Activated CD8-positive, alpha-beta T cell treated with anti-CD3 and anti-CD28 coated beads for 36 hours (primary cell): ENCODE results near the gene AGPAT3. TPM values are rescaled to one million over a fixed set of nuclear protein-coding genes. Genes with fewer than 3 reads are reported as not detected.

Experiments
- ATAC-seq: fragments of 200-7000 bp; cut with Tn5 transposase; one replicate; pipeline ENCODE4 v1.10.0; 2021; ENCODE audit warnings: mild to moderate bottlenecking, moderate library complexity
- CTCF ChIA-PET: fragments of 350-600 bp; sonication (Branson Sonifier 250); formaldehyde crosslinking; loops from one replicate; lab custom pipeline; 2021; ENCODE audit warnings: antibody characterized with exemption; lab: Charles Lee
- POLR2A ChIA-PET: fragments of 350-600 bp; sonication (Branson Sonifier 250); formaldehyde crosslinking; loops from one replicate; lab custom pipeline; 2021; ENCODE audit warnings: antibody characterized with exemption; lab: Charles Lee
- DNase-seq: peaks from one replicate; pipeline ENCODE4 v3.0.0-alpha.2; 2020
- H3K27ac Mint-ChIP-seq: one replicate; pipeline ENCODE4 v1.8.0; 2021; ENCODE audit warnings: mild to moderate bottlenecking, mixed read lengths
- H3K27me3 Mint-ChIP-seq: one replicate; pipeline ENCODE4 v1.8.0; 2021; ENCODE audit warnings: mixed read lengths
- H3K36me3 Mint-ChIP-seq: one replicate; pipeline ENCODE4 v1.8.0; 2021; ENCODE audit warnings: low read depth, mixed read lengths
- H3K4me1 Mint-ChIP-seq: one replicate; pipeline ENCODE4 v1.8.0; 2021; ENCODE audit warnings: low read depth, mixed read lengths
- H3K4me3 Mint-ChIP-seq: one replicate; pipeline ENCODE4 v1.8.0; 2021; ENCODE audit warnings: mild to moderate bottlenecking, moderate library complexity, mixed read lengths
- H3K9me3 Mint-ChIP-seq: one replicate; pipeline ENCODE4 v1.8.0; 2021; ENCODE audit warnings: mixed read lengths
- CTCF ChIP-seq: fragments of 200-600 bp; IDR thresholded peaks from one replicate; pipeline ENCODE4 v1.8.0; 2022; ENCODE audit warnings: antibody characterized with exemption, mild to moderate bottlenecking
- intact Hi-C: fragments of 100-400 bp; cut with micrococcal nuclease; formaldehyde crosslinking; loops from one replicate; pipeline ENCODE4 v1.10.0; 2022
- total RNA-seq, 2 experiments: library from RNA; stranded (reverse); gene quantifications; one replicate each; pipeline ENCODE4 v1.2.3, GENCODE V29; 2021

AGPAT3 gene
- total RNA-seq, 2 experiments from 2014 or later, result 59.3 to 62.2 TPM

DNA sequence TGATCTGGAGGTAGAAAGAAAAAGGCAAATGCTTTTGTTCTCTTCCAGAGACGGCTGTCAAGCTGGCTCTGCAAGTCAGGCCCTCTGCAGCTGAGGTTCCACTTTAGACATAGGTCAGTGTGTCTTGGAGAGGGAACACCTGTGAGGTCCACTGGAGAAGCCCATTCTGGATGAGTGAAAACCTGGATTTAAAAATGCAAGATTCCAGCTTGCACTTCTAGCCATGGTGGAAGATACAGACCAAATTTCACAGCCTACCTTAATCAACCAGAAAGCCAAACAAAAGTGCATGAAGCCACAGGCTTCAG, 35.0 kb downstream of the AGPAT3 start:
- ATAC-seq (no peak), DNase-seq (no peak)
- no peaks in the 10 kb centered on the region for H3K27me3 Mint-ChIP-seq
- H3K4me1 Mint-ChIP-seq, result peaks cover 8% of the 10 kb centered on the region
- no peaks in the 10 kb centered on the region for H3K9me3 Mint-ChIP-seq
- intact Hi-C loops, result no loop called here
- ChIA-PET POLR2A (no interaction called here), CTCF (no interaction called here)
- H3K4me3 Mint-ChIP-seq, result no peak overlapping the region
- no peak overlapping the region for H3K27ac Mint-ChIP-seq
- no peak for TF ChIP-seq CTCF
- peaks cover 23% of the 10 kb centered on the region for H3K36me3 Mint-ChIP-seq

DNA sequence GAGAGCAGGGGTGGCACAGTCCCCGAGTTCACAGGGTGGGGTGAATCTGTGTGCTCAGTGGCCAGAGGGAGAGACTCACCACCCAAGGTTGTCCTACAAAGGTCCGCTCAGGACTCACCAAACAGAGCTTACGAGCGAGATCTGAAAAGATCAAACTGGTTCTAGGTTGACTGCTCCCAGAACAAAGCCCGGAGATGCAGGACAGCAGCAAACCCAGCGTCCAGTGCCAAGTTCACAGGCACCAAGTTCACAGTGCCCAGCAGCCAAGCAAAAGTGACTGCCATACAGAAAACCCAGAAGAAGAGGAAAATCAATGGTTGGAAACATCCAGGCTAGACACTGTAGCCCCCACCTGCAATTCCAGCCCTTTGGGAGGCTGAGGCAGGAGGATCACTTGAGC, 35.7 kb downstream of the AGPAT3 start:
- intact Hi-C loops, result no loop called here
- Mint-ChIP-seq H3K9me3 (no peaks in the 10 kb centered on the region), H3K36me3 (peaks cover 23% of the 10 kb centered on the region), H3K27me3 (no peaks in the 10 kb centered on the region), H3K4me1 (peaks cover 8% of the 10 kb centered on the region), H3K4me3 (no peak overlapping the region), H3K27ac (no peak overlapping the region)
- DNase-seq, result no peak
- TF ChIP-seq CTCF, result no peak
- POLR2A ChIA-PET, result no interaction called here
- no peak for ATAC-seq
- CTCF ChIA-PET, result interaction anchor here (1.3 kb wide), 1 partner anchor 21 kb away, joined by 4 read pairs; no protein-coding TSS in a partner anchor

DNA sequence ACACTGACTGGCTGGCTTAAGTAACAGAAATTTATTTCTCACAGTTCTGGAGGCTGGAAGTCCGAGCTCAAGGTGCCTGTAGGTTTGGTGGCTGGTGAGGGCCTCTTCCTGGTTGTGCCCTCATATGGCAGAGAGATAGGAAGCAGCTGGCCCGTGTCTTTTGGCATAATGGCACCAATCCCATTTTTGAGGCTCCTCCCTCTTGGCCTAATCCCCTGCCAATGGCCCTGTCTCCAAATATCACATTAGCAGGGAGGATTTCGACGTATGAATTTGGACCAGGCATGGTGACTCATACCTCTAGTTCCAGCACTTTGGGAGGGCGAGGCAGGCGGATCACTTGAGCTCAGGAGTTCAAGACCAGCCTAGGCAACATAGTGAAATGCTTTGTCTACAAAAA, 37.4 kb downstream of the AGPAT3 start:
- ChIA-PET POLR2A (no interaction called here), CTCF (interaction anchor here (0.7 to 0.8 kb wide), 2 partner anchors 10 to 16 kb away, joined by 3 read pairs; no protein-coding TSS in a partner anchor)
- Mint-ChIP-seq H3K36me3 (peaks cover 28% of the 10 kb centered on the region), H3K27me3 (no peaks in the 10 kb centered on the region), H3K27ac (no peak overlapping the region), H3K9me3 (no peaks in the 10 kb centered on the region), H3K4me3 (no peak overlapping the region), H3K4me1 (peaks cover 6% of the 10 kb centered on the region)
- intact Hi-C loops, result no loop called here
- no peak for ATAC-seq
- no peak for TF ChIP-seq CTCF
- DNase-seq, result no peak

- ChIA-PET POLR2A (interaction anchor here (1.1 kb wide), 1 partner anchor 16 kb away, joined by 3 read pairs; no protein-coding TSS in a partner anchor), CTCF (no interaction called here)
- Mint-ChIP-seq H3K27ac (no peak overlapping the region), H3K4me3 (no peak overlapping the region), H3K36me3 (peaks cover 20% of the 10 kb centered on the region), H3K27me3 (no peaks in the 10 kb centered on the region), H3K9me3 (no peaks in the 10 kb centered on the region), H3K4me1 (peaks cover 6% of the 10 kb centered on the region)
- DNase-seq, result no peak
- intact Hi-C loops, result no loop called here
- no peak for TF ChIP-seq CTCF
- ATAC-seq, result no peak
These were observed 38.5 kb downstream of the AGPAT3 start for GRCh38 chr21:43903451-43904091.

DNA sequence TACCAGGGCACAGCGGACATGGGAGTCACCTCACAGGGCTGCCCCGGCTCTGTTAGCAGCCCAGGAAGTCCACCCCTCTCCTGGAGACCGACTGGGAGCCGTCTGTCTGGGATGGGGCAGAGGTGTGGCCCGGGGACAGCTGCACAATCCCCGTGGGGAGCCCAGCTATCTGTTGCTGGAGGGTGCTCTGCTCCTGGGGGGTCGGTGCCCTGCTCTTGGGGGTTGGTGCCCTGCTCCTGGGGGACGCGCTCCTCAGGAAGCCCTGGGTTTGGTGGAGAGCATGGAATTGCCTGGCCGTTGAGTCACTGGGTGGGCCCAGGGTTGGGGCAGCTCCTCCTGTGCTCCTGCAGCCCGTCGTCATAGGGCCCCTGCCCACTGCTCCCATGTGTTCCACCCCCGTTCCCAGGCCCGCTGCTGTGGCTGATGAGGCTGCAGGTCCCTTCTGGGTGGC, 39.3 kb downstream of the AGPAT3 start:
- CTCF ChIA-PET, result no interaction called here
- no peaks in the 10 kb centered on the region for H3K9me3 Mint-ChIP-seq
- POLR2A ChIA-PET, result interaction anchor here (0.6 to 1.1 kb wide), 4 partner anchors 16 to 176 kb away, joined by 3 read pairs; no protein-coding TSS in a partner anchor
- peaks cover 3% of the 10 kb centered on the region for H3K4me1 Mint-ChIP-seq
- DNase-seq (no peak), ATAC-seq (no peak)
- peaks cover 14% of the 10 kb centered on the region for H3K36me3 Mint-ChIP-seq
- TF ChIP-seq CTCF, result no peak
- no peaks in the 10 kb centered on the region for H3K27me3 Mint-ChIP-seq
- no peak overlapping the region for H3K4me3 Mint-ChIP-seq
- no peak overlapping the region for H3K27ac Mint-ChIP-seq
- intact Hi-C loops, result no loop called here
